Prostate gland (tissue), 2 donors: ENCODE measurements around the gene MRO. TPM values are rescaled to one million over a fixed set of nuclear protein-coding genes. Genes with fewer than 3 reads are reported as not detected.

ENCODE experiments used
- DNase-seq: peaks from one replicate; pipeline ENCODE4 v3.0.0-alpha.2; 2019; ENCODE audit warnings: low spot score
- H3K27ac ChIP-seq, 2 donors: fragments of 200-600 bp; sonication (generic); 2 replicates each; pipeline ENCODE4 v1.5.1; 2017 to 2019
- H3K27me3 ChIP-seq: fragments of 200-600 bp; sonication (generic); replicated peaks from 2 replicates; pipeline ENCODE4 v1.5.1; 2019; ENCODE audit not compliant: insufficient read depth
- H3K36me3 ChIP-seq, 2 donors: fragments of 200-600 bp; sonication (generic); 1 replicate in 1 of 2; 2 replicates in 1 of 2; pipeline versions ENCODE4 v1.5.1 to v1.8.1; 2017 to 2019
- H3K4me1 ChIP-seq: fragments of 200-600 bp; sonication (generic); replicated peaks from 2 replicates; pipeline ENCODE4 v1.5.1; 2019
- H3K4me3 ChIP-seq, 2 donors: fragments of 200-600 bp; sonication (generic); 2 replicates each; pipeline ENCODE4 v1.5.1; 2017 to 2019
- H3K9me3 ChIP-seq: fragments of 200-600 bp; sonication (generic); 2 replicates; pipeline ENCODE4 v1.5.1; 2017
- POLR2A ChIP-seq: fragments of 450-650 bp; IDR thresholded peaks from one replicate; pipeline ENCODE4 v1.6.1; 2016; ENCODE audit warnings: antibody characterized with exemption, mild to moderate bottlenecking
- POLR2AphosphoS5 ChIP-seq: sonication (generic); formaldehyde crosslinking; IDR thresholded peaks from one replicate; pipeline ENCODE4 v1.6.1; 2017; ENCODE audit warnings: antibody characterized with exemption
- WGBS: methylation state at CpG from one replicate; pipeline ENCODE4 v1.1.5; 2018; 5-methylcytosine and 5-hydroxymethylcytosine counted together
- intact Hi-C: fragments of 100-400 bp; cut with DNase I; formaldehyde crosslinking; loops from one replicate; pipeline ENCODE4 v1.14.2; 2022
- total RNA-seq, 2 donors: library from RNA; depleted of rRNA; stranded (reverse); fragments of >200 nt; gene quantifications; one replicate each; pipeline ENCODE4 v1.1.0, GENCODE V29; 2016
- TF ChIP-seq, protein P1 (sequence below), 4 experiments: fragments of 200-600 bp in 2 of 4; fragments of 450-650 bp in 2 of 4; sonication (generic) in 2 of 4; IDR thresholded peaks; 1 replicate in 3 of 4; 2 replicates in 1 of 4; pipeline ENCODE4 v1.5.1; 2016 to 2019; ENCODE audit warnings: antibody characterized with exemption in 4 of 4, mild to moderate bottlenecking in 2 of 4, moderate library complexity in 2 of 4

Gene MRO
- total RNA-seq, 2 donors from 2014 or later = 0.23 to 64.8 TPM

DNA sequence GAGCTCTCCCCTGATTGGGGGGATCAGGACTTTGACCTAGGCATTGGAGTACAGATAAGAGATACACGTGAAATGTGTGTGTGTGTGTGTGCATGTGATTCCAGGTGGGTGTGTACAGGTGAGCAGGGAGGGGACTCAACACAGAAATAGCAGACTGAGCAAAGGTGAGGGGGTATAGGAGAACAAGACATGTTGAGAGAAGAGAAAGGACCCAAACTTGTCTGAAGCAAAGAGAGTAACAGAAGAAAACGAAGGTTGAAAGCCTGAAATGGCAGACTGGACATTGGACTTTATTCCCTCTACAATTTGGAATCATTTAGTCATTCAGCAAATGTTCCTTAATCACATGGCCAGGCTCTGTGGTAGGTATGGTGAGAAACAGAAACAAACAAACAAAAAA lies 23.3 kb downstream of the MRO start:
- Histone ChIP-seq H3K36me3 (no peaks in the 10 kb centered on the region), H3K4me3 (no peak overlapping the region), H3K27ac (no peak overlapping the region), H3K27me3 (no peaks in the 10 kb centered on the region), H3K4me1 (no peaks in the 10 kb centered on the region), H3K9me3 (no peaks in the 10 kb centered on the region)
- intact Hi-C loops = no loop called here
- 74% methylated on average over 2 of the region's 2 CpGs for WGBS
- TF ChIP-seq POLR2AphosphoS5 (no peak), POLR2A (no peak)
- TF ChIP-seq, protein P1, sequence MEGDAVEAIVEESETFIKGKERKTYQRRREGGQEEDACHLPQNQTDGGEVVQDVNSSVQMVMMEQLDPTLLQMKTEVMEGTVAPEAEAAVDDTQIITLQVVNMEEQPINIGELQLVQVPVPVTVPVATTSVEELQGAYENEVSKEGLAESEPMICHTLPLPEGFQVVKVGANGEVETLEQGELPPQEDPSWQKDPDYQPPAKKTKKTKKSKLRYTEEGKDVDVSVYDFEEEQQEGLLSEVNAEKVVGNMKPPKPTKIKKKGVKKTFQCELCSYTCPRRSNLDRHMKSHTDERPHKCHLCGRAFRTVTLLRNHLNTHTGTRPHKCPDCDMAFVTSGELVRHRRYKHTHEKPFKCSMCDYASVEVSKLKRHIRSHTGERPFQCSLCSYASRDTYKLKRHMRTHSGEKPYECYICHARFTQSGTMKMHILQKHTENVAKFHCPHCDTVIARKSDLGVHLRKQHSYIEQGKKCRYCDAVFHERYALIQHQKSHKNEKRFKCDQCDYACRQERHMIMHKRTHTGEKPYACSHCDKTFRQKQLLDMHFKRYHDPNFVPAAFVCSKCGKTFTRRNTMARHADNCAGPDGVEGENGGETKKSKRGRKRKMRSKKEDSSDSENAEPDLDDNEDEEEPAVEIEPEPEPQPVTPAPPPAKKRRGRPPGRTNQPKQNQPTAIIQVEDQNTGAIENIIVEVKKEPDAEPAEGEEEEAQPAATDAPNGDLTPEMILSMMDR (IDR thresholded peaks at IDR 0.05) = no peak
- no peak for DNase-seq

DNA sequence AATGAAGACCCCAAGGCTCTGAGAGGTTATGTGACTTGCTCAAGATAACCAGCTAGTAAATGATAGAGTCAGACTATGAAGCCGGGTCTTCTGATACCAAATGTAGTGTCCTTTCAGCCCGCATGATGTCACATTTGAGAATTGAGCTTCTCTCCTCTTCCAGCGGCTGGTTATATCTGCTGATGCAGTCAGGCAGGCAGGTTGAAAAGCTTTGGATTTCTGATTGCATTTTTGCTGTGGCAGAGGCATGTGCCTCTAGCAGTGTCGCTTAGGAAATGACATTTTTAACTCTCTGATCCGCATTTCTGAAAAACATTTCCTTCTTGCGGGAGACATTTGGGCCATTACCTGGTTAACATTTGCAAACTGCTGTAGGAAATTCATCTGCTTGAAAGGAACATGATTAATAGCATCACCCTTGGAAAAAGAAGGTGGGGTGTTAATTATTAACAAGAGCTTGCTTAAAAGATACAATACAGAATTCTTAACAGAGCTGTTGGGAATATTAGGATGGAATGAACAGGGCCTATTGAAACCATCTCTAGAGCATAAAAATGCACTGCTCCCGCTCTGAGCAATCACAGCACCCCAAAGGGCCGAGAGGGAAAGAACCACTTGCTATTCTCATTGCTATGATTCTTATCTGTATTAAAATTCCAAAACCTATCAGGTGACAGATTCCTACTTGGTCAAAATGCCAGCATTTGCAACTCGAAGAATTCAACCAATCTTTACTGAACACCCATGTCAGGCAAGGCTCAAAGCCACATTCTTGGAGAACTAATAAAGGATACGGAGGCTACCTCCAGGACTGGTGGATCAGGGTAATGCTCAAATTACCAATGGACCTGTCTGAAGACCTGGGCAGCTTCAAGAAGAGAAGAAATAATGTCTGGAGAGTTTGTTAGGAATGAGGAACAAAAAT lies 25.9 kb downstream of the MRO start:
- DNase-seq = no peak
- intact Hi-C loops = no loop called here
- Histone ChIP-seq H3K9me3 (no peaks in the 10 kb centered on the region), H3K4me3 (no peak overlapping the region), H3K27ac (no peak overlapping the region), H3K27me3 (no peaks in the 10 kb centered on the region), H3K4me1 (no peaks in the 10 kb centered on the region), H3K36me3 (no peaks in the 10 kb centered on the region)
- WGBS = 85% methylated on average over 10 of the region's 10 CpGs
- TF ChIP-seq, protein P1 (IDR thresholded peaks at IDR 0.05) = no peak
- no peak for TF ChIP-seq POLR2A
- no peak for TF ChIP-seq POLR2AphosphoS5

DNA sequence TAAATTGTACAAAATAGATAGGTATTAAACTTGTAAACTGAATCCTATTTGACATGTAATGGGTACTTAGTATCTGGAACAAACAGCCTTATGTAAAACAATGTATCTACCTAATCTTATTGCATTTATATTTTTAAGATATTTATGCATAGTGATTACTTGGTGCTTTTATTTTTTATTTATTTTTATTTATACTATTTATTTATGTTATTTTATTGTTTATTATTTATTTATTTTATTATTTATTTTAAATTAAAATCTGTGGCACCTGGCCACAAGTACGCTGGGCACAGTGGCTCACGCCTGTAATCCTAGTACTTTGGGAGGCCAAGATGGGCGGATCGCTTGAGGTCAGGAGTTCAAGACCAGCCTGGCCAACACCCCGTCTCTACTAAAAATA lies 26.9 kb downstream of the MRO start:
- Histone ChIP-seq H3K4me1 (no peaks in the 10 kb centered on the region), H3K27me3 (no peaks in the 10 kb centered on the region), H3K36me3 (no peaks in the 10 kb centered on the region), H3K27ac (no peak overlapping the region), H3K9me3 (no peaks in the 10 kb centered on the region), H3K4me3 (no peak overlapping the region)
- intact Hi-C loops = no loop called here
- no peak for DNase-seq
- 91% methylated on average over 5 of the region's 5 CpGs for WGBS
- TF ChIP-seq POLR2AphosphoS5 (no peak), POLR2A (no peak)
- TF ChIP-seq, protein P1 (IDR thresholded peaks at IDR 0.05) = no peak

DNA sequence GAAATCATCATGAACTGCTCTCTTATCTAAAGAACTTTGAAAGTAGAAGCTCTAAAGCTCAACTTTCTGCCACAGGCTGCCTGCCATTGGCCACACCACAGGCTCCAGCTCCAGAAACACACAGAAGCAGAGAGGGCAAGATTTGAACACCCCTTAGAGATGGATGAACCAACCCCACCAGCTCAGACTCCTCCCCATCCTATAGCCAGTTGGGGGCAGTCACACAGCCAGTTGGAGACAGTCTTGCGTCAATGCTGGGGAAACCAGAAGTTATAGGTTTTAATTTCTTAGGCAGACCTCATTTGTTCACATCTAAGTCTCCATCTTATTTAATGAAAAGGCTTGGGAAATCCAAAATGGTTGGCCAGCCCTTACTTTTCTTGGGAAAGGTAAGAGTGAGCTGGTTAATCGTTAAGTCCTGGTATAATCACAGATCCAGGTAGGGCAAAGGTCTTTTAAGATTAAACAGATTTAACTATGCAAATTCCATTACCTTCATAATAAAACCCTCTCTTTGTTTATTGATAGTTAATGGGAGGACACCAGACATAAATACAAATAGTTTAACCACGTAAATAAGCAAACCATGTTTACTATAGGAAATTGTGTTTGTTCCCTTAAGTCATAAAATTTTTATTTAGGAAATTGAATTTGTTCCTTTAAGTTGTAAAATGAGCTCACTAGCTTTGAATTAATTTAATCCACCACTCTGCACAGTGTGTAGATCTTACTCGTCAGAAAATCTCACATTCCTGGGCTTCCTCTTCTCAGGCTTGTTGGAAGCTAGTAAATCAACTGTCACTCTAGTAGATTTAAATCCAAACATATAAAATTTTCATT lies 28.0 kb downstream of the MRO start:
- Histone ChIP-seq H3K27me3 (no peaks in the 10 kb centered on the region), H3K4me3 (no peak overlapping the region), H3K9me3 (no peaks in the 10 kb centered on the region), H3K4me1 (no peaks in the 10 kb centered on the region), H3K27ac (no peak overlapping the region), H3K36me3 (no peaks in the 10 kb centered on the region)
- DNase-seq = no peak
- TF ChIP-seq POLR2AphosphoS5 = no peak
- intact Hi-C loops = no loop called here
- 47% methylated on average over 4 of the region's 4 CpGs for WGBS

DNA sequence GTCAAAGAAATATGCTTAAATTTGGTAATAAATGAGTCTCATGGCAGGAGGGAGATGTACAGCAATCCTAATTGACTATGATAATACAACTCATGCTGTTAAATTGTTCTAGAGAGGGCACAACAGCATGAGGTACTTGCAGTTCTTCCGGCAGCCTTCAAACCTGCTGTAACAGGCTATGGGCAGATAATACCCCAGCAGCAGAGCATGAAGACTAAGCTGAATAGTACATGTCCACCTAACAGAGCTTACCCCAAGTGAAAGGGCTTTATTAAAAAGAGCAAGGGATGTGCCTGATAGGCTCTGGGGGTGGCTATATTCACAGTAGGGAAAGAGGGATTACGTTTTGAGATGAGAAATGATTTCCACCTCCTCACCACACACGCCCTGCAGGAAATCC lies 28.9 kb downstream of the MRO start:
- Histone ChIP-seq H3K27me3 (no peaks in the 10 kb centered on the region), H3K27ac (no peak overlapping the region), H3K36me3 (no peaks in the 10 kb centered on the region), H3K4me1 (no peaks in the 10 kb centered on the region), H3K9me3 (no peaks in the 10 kb centered on the region), H3K4me3 (no peak overlapping the region)
- TF ChIP-seq POLR2A (no peak), POLR2AphosphoS5 (no peak)
- TF ChIP-seq, protein P1 (IDR thresholded peaks at IDR 0.05) = no peak
- intact Hi-C loops = no loop called here
- WGBS = 65% methylated on average over 3 of the region's 3 CpGs
- no peak for DNase-seq
